Measurements from ENCODE around the gene CDCA3.

CDCA3 gene

DNA sequence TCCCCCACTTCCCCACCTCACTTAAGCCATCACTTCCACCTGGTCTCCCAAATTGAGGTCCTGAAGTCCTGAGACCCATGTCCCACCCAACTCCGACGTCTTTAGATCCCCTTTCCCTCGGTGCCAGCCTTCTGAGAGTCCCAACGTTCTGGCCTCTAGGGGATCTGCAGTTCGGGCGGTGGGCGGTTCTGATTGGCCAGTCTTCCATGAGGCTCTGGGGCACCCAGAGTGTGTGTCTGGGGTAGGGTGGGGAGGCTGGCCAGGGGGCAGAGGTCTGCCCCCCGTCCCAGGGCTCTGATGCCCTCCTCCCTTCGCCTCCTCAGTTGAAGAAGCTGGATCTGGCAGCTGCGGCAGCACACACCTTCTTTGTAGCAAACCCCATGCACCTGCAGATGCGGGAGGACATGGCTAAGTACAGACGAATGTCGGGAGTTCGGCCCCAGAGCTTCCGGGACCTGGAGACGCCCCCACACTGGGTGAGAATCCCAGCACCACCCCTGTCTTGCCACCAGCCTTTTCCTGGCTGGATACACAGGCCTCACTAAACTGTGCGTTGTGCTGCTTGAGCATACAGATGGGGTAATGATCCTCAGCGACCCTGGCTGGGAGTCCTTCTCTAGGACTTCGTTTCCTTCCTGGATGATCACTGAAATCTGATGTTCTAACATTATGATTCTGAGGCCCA is 21.4 kb downstream of the CDCA3 start:
- TF ChIP-seq, protein P1, sequence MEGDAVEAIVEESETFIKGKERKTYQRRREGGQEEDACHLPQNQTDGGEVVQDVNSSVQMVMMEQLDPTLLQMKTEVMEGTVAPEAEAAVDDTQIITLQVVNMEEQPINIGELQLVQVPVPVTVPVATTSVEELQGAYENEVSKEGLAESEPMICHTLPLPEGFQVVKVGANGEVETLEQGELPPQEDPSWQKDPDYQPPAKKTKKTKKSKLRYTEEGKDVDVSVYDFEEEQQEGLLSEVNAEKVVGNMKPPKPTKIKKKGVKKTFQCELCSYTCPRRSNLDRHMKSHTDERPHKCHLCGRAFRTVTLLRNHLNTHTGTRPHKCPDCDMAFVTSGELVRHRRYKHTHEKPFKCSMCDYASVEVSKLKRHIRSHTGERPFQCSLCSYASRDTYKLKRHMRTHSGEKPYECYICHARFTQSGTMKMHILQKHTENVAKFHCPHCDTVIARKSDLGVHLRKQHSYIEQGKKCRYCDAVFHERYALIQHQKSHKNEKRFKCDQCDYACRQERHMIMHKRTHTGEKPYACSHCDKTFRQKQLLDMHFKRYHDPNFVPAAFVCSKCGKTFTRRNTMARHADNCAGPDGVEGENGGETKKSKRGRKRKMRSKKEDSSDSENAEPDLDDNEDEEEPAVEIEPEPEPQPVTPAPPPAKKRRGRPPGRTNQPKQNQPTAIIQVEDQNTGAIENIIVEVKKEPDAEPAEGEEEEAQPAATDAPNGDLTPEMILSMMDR (conservative IDR thresholded peaks at IDR 0.05; ENCODE audit: low read length), result peak; percentile 50
- DNase-seq (ENCODE audit: low read depth), result no peak
- H3K4me3 ChIP-seq (ENCODE audit: low read length), result peak overlapping the region; percentile 86

DNA sequence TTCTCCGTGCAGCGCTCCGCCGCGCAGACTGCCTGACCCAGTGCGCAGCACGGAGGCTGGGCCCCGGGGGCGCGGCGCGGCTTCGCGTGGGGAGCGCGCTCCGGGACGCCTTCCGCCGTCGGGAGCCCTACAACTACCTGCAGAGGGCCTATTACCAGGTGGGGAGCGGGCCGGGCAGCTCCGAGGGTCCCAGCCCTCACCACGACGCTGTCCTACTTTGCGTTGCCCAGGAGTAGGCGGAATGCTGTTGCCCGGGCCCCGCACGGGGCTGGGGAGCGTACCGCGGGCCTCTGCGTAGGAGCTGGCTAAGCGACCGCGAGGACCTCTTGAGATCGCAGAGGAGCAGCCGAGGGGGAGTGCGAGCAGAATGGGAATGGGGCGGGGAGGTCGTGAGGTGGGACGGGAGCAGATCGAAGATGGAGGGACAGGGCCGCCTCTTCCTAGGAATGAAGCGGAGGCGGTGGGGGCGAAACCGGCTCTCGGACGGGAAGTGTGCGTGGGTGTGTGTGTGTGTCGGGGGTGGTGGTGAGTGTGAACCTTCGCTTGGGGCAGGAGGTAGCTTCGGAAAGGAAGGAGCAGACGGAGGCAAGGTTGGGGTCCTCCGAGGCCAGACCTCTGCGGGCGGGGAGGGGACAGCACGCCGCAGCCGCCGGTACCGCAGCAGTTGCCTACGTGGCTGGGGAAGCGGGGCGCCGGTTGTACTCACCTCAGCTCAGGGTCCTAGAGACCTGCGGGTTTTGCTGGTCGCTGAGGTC is 22.1 kb downstream of the CDCA3 start:
- TF ChIP-seq, protein P1 (conservative IDR thresholded peaks at IDR 0.05; ENCODE audit: low read length), result no peak
- H3K4me3 ChIP-seq (ENCODE audit: low read length), result peak overlapping the region; percentile 86
- DNase-seq (ENCODE audit: low read depth), result peak; percentile 56

DNA sequence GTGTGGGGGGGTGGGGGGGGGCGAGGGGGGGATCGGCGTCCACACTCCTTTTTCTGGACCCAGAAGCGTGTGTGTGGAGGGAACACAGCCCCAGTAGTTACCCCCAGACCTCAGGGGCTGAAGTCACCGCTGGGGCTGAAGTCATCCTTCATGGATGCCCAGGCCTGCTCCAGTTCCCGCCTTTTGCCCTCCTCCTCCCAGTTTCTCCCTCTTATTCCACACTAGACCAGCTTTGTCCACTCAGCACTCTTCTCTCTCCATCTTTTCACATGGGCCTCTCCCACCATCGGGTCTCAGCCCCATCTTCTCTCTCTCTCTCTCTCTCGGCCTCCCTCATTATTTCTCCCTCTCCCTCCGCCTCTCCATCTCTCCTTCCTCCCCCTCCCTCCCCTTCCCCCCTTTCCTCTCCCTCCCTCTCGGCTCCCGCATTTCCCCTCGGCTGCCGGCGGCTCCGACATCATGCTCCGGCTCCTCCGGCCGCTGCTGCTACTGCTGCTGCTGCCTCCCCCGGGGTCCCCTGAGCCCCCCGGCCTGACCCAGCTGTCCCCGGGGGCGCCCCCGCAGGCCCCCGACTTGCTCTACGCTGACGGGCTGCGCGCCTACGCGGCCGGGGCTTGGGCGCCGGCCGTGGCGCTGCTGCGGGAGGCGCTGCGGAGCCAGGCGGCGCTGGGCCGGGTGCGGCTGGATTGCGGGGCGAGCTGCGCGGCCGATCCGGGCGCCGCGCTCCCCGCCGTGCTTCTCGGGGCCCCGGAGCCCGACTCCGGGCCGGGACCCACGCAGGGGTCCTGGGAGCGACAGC is 22.9 kb downstream of the CDCA3 start, which contains the start of gene P3H3:
Gene P3H3 (plus strand): TSS at position 426 of the 799 bp plus-strand sequence. CDS start 34 bp downstream, at position 460.
- DNase-seq (ENCODE audit: low read depth), result peak; percentile 24
- TF ChIP-seq, protein P1 (conservative IDR thresholded peaks at IDR 0.05; ENCODE audit: low read length), result no peak
- H3K4me3 ChIP-seq (ENCODE audit: low read length), result peak within 1 kb of the TSS; percentile 86

DNA sequence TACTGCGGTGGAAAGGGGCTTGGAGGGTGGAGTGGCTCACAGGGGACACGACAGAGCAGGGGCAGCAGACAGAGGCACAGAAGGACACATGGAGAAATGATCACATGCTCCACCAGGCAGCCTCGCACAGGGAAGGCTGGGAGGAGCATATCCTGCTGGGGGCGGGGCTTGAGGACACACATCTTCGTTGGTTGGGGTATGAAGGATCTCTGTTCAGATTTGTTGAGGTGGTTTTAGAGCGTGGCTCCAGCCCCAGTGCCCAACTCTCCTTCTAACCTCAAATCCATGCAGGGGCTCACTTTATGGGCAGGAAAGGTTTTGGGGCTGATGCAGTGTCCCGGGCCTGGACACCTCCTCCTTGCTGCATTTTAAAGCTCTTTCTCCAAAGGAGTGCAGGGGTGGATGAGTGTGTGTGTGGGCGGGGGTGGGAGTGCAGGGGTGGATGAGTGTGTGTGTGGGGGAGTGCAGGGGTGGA is 23.6 kb downstream of the CDCA3 start:
- H3K4me3 ChIP-seq (ENCODE audit: low read length), result peak overlapping the region; percentile 21; the same call in 1 of the 2 replicates
- TF ChIP-seq, protein P1 (conservative IDR thresholded peaks at IDR 0.05; ENCODE audit: low read length), result no peak
- DNase-seq (ENCODE audit: low read depth), result peak; percentile 71

DNA sequence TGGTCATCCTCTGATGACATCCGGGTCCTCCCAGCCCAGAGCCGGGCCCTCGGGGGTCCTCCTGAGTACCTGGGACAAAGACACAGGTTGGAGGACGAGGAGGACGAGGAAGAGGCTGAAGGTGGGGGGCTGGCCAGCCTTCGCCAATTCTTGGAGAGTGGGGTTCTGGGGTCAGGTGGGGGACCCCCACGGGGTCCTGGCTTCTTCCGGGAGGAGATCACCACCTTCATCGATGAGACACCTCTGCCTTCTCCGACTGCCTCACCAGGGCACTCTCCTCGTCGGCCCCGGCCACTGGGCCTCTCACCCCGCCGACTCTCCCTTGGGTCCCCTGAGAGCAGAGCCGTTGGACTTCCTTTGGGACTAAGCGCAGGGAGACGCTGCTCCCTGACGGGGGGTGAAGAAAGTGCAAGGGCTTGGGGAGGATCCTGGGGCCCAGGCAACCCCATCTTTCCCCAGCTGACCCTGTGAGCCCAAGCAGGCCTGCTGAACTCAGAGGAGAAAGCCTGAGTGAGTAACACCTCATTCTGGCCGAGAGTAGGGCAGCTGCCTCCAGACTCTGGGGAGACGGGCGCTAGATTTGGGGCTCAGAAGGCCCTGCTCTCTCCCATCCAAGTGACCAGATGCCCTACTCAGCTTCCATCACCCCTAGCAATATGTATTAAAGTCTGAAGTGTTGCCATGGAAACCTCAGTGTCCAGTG is 24.2 kb downstream of the CDCA3 start:
- DNase-seq (ENCODE audit: low read depth), result no peak
- TF ChIP-seq, protein P1 (conservative IDR thresholded peaks at IDR 0.05; ENCODE audit: low read length), result no peak
- no peak overlapping the region for H3K4me3 ChIP-seq (ENCODE audit: low read length)

DNA sequence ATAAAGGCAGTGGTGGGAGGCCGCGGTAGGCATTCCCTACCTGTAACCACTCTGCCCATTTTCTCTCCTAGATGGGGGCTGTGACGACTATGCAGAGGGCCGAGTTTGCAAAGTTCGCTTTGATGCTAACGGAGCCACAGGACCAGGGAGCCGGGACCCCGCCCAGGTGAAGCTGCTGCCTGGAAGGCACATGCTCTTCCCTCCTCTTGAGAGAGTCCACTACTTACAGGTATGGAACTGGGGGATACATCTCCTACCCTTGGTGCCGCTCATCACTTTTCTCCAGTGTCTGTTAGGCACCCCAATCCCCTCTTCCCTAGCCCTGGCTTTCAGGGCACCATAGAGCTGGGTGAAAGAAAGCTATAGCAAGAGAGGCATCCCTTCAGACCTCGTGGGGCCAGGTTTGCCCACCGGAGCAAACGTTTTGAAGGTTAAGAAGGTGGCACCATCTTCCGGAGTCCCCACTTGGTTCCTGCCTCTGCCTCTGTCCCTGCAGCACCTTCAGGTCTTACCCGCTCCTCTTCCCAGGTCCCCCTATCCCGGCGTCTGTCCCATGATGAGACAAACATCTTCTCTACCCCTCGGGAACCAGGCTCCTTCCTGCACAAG is 24.9 kb downstream of the CDCA3 start:
- DNase-seq (ENCODE audit: low read depth), result no peak
- TF ChIP-seq, protein P1 (conservative IDR thresholded peaks at IDR 0.05; ENCODE audit: low read length), result no peak
- H3K4me3 ChIP-seq (ENCODE audit: low read length), result no peak overlapping the region
